Suprapubic skin (tissue), 4 donors: ENCODE results near the gene IL17A.

Experiments
- EP300 ChIP-seq: sonication (generic); formaldehyde crosslinking; IDR thresholded peaks from one replicate; pipeline ENCODE4 v1.6.1; 2017; ENCODE audit warnings: antibody characterized with exemption
- POLR2A ChIP-seq, 2 donors: fragments of 450-650 bp; IDR thresholded peaks; one replicate each; pipeline ENCODE4 v1.6.1; 2017; ENCODE audit warnings: antibody characterized with exemption in 2 of 2, mild to moderate bottlenecking in 2 of 2, moderate library complexity in 2 of 2
- POLR2AphosphoS5 ChIP-seq, 3 donors: sonication (generic); formaldehyde crosslinking; IDR thresholded peaks; one replicate each; pipeline ENCODE4 v1.6.1; 2017; ENCODE audit warnings: antibody characterized with exemption in 3 of 3
- TF ChIP-seq, protein P1 (sequence below), 2 donors: fragments of 200-600 bp in 1 of 2; fragments of 450-650 bp in 1 of 2; sonication (generic) in 1 of 2; IDR thresholded peaks; one replicate each; pipeline ENCODE4 v1.5.1; 2016 to 2019; ENCODE audit warnings: antibody characterized with exemption in 2 of 2, mild to moderate bottlenecking in 1 of 2, moderate library complexity in 1 of 2

DNA sequence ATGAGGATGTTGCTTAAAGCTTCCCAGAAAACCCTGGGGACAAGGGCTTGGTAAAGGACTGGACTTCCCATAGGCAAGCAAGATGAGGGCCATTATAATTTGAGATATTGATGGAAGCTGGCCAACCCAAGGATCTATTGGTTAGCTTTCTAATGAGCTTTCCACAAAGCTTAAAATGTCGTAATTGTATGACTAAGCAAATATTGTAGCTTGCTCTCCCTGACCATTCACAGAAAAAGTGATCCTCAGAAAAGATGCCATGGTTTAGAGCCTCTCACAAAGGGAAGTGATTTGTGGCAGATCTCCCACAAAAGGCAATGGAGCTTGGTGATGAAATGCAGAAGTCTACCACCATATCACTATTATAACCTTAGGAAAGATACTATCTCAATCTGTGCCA is 44.5 kb downstream of the IL17A start:
- TF ChIP-seq, protein P1, sequence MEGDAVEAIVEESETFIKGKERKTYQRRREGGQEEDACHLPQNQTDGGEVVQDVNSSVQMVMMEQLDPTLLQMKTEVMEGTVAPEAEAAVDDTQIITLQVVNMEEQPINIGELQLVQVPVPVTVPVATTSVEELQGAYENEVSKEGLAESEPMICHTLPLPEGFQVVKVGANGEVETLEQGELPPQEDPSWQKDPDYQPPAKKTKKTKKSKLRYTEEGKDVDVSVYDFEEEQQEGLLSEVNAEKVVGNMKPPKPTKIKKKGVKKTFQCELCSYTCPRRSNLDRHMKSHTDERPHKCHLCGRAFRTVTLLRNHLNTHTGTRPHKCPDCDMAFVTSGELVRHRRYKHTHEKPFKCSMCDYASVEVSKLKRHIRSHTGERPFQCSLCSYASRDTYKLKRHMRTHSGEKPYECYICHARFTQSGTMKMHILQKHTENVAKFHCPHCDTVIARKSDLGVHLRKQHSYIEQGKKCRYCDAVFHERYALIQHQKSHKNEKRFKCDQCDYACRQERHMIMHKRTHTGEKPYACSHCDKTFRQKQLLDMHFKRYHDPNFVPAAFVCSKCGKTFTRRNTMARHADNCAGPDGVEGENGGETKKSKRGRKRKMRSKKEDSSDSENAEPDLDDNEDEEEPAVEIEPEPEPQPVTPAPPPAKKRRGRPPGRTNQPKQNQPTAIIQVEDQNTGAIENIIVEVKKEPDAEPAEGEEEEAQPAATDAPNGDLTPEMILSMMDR (IDR thresholded peaks at IDR 0.05), result no peak
- TF ChIP-seq EP300 (no peak), POLR2A (IDR thresholded peaks at IDR 0.05) (no peak), POLR2AphosphoS5 (IDR thresholded peaks at IDR 0.05) (no peak)
